GM12878 (cell line): ENCODE results near the gene KCNQ1OT1.

Experiments
- ASH2L ChIP-seq: fragments of 300-600, 200-600 bp; sonication (generic); IDR thresholded peaks from 2 replicates; pipeline ENCODE4 v1.6.1; 2017; ENCODE audit warnings: low read depth, mild to moderate bottlenecking, borderline replicate concordance
- CHD4 ChIP-seq: fragments of 200-600 bp; sonication (generic); IDR thresholded peaks from 2 replicates; pipeline ENCODE4 v1.6.1; 2016; ENCODE audit warnings: mild to moderate bottlenecking
- CTCF ChIP-seq, 3 experiments: IDR thresholded peaks in 2 of 3; conservative IDR thresholded peaks in 1 of 3; 2 replicates each; pipeline ENCODE4 v1.5.1; 2011; ENCODE audit warnings: low read depth in 3 of 3, low read length in 3 of 3, mild to moderate bottlenecking in 3 of 3, control low read depth in 2 of 3, moderate library complexity in 2 of 3, inconsistent platforms in 1 of 3, mixed read lengths in 1 of 3; ENCODE audit not compliant: control insufficient read depth in 2 of 3, insufficient read depth in 1 of 3; ENCODE audit errors: extremely low read depth in 1 of 3
- ELK1 ChIP-seq: IDR thresholded peaks from 2 replicates; pipeline ENCODE4 v1.6.1; 2012; ENCODE audit warnings: low read depth, low read length, improper control_type of control experiment
- POLR2A ChIP-seq: IDR thresholded peaks from 2 replicates; pipeline ENCODE4 v1.6.1; 2011; ENCODE audit warnings: low read depth, mild to moderate bottlenecking, low read length
- SKIL ChIP-seq: fragments of 450-650 bp; IDR thresholded peaks from 2 replicates; pipeline ENCODE4 v1.6.1; 2017; ENCODE audit warnings: mild to moderate bottlenecking, low read depth, inconsistent platforms; ENCODE audit not compliant: poor library complexity, severe bottlenecking

- TF ChIP-seq CHD4 (no peak), CTCF (IDR thresholded peaks at IDR 0.05 in 2 of 3, conservative IDR thresholded peaks at IDR 0.05 in 1 of 3; ENCODE audit: control insufficient read depth in 2 of 3, extremely low read depth in 1 of 3, insufficient read depth in 1 of 3, low read depth in 3 of 3, low read length in 3 of 3) (no peak), ASH2L (no peak), ELK1 (no peak), POLR2A (no peak), SKIL (no peak)
Observed at GRCh38 chr11:2714463-2714800, 14.6 kb upstream of the KCNQ1OT1 start.
